Liver (tissue), 3 donors: Measurements from ENCODE around the gene RETREG1.

Source experiments
- CTCF ChIP-seq: fragments of 150-350 bp; IDR thresholded peaks from 2 replicates; pipeline ENCODE4 v1.5.1; 2017; ENCODE audit warnings: improper control_type of control experiment, low read depth, low read length; ENCODE audit not compliant: missing input control
- EGR1 ChIP-seq, 2 donors: IDR thresholded peaks; 2 replicates each; pipeline ENCODE4 v1.6.1; 2016 to 2018; ENCODE audit warnings: antibody characterized with exemption in 2 of 2, low read depth in 2 of 2
- FOXA1 ChIP-seq: IDR thresholded peaks from 2 replicates; pipeline ENCODE4 v1.6.1; 2016; ENCODE audit warnings: antibody characterized with exemption
- JUND ChIP-seq, 2 donors: IDR thresholded peaks; 2 replicates each; pipeline ENCODE4 v1.6.1; 2016; ENCODE audit warnings: antibody characterized with exemption in 2 of 2
- MAX ChIP-seq: IDR thresholded peaks from 2 replicates; pipeline ENCODE4 v1.6.1; 2016; ENCODE audit warnings: antibody characterized with exemption
- NR2F2 ChIP-seq: IDR thresholded peaks from 2 replicates; pipeline ENCODE4 v1.6.1; 2016; ENCODE audit warnings: antibody characterized with exemption
- RAD21 ChIP-seq, 2 donors: IDR thresholded peaks; 2 replicates each; pipeline ENCODE4 v1.6.1; 2016; ENCODE audit warnings: antibody characterized with exemption in 2 of 2, mild to moderate bottlenecking in 2 of 2
- REST ChIP-seq: IDR thresholded peaks from 2 replicates; pipeline ENCODE4 v1.6.1; 2016; ENCODE audit warnings: antibody characterized with exemption, mild to moderate bottlenecking
- RXRA ChIP-seq, 2 donors: IDR thresholded peaks; 2 replicates each; pipeline ENCODE4 v1.6.1; 2017 to 2018; ENCODE audit warnings: antibody characterized with exemption in 2 of 2, mild to moderate bottlenecking in 1 of 2
- TAF1 ChIP-seq: conservative IDR thresholded peaks from 2 replicates; pipeline ENCODE4 v1.6.1; 2016; ENCODE audit warnings: antibody characterized with exemption, mild to moderate bottlenecking
- YY1 ChIP-seq: IDR thresholded peaks from 2 replicates; pipeline ENCODE4 v1.6.1; 2016; ENCODE audit warnings: antibody characterized with exemption, mild to moderate bottlenecking
- ZBTB33 ChIP-seq: IDR thresholded peaks from 2 replicates; pipeline ENCODE4 v1.6.1; 2016; ENCODE audit warnings: antibody characterized with exemption
- donor health status: healthy.
- donor health status: healthy.

GRCh38 chr5:16540421-16540820, 76.4 kb downstream of the RETREG1 start:
- TF ChIP-seq MAX, result no peak
- TF ChIP-seq CTCF, result no peak
- TF ChIP-seq NR2F2, result no peak
- no peak for TF ChIP-seq RAD21 (IDR thresholded peaks at IDR 0.05)
- TF ChIP-seq RXRA (IDR thresholded peaks at IDR 0.05), result no peak
- TF ChIP-seq TAF1, result no peak
- TF ChIP-seq REST, result no peak
- TF ChIP-seq JUND (IDR thresholded peaks at IDR 0.05), result no peak
- TF ChIP-seq FOXA1, result no peak
- no peak for TF ChIP-seq YY1
- TF ChIP-seq EGR1 (IDR thresholded peaks at IDR 0.05; ENCODE audit: low read depth in 2 of 2), result no peak
- TF ChIP-seq ZBTB33, result no peak
